SU-DHL-6 (cell line): ENCODE results near the gene CMTM3.

ENCODE experiments used
- H2AFZ ChIP-seq: fragments of 200-600 bp; sonication (generic); 2 replicates; pipeline ENCODE4 v1.6.1; 2014; ENCODE audit warnings: low read depth, mild to moderate bottlenecking, moderate library complexity, mixed read lengths, antibody characterized with exemption, low read length; ENCODE audit not compliant: severe bottlenecking
- H3F3A ChIP-seq: fragments of 200-600 bp; shearing (Covaris generic); 2 replicates; pipeline ENCODE4 v1.6.0; 2016; ENCODE audit warnings: antibody characterized with exemption, mild to moderate bottlenecking; ENCODE audit not compliant: insufficient read depth
- H3K27ac ChIP-seq: fragments of 200-600 bp; sonication (generic); 2 replicates; pipeline ENCODE4 v1.5.1; 2016; ENCODE audit warnings: low read depth, mild to moderate bottlenecking, low read length, moderate library complexity, mixed read lengths
- H3K27me3 ChIP-seq: fragments of 200-600 bp; sonication (generic), shearing (Covaris generic); 2 replicates; pipeline ENCODE4 v1.6.0; 2014; ENCODE audit warnings: mild to moderate bottlenecking, low read length
- H3K36me3 ChIP-seq: fragments of 200-600 bp; sonication (generic); 2 replicates; pipeline ENCODE4 v1.6.1; 2014; ENCODE audit warnings: mild to moderate bottlenecking, low read length, mixed read lengths
- H3K4me2 ChIP-seq: fragments of 300-600, 200-600 bp; shearing (Covaris generic), sonication (generic); 2 replicates; pipeline ENCODE4 v1.6.0; 2014; ENCODE audit warnings: low read length, low read depth, mild to moderate bottlenecking; ENCODE audit not compliant: poor library complexity, severe bottlenecking
- H3K4me3 ChIP-seq: fragments of 200-600 bp; sonication (generic); 2 replicates; pipeline ENCODE4 v1.5.1; 2014; ENCODE audit warnings: antibody characterized with exemption, low read length, mild to moderate bottlenecking, mixed read lengths; ENCODE audit not compliant: insufficient read depth, poor library complexity, severe bottlenecking
- H3K79me2 ChIP-seq: fragments of 200-600 bp; sonication (generic); 2 replicates; pipeline ENCODE4 v1.6.1; 2014; ENCODE audit warnings: mild to moderate bottlenecking, low read length, moderate library complexity; ENCODE audit not compliant: insufficient read depth
- H3K9ac ChIP-seq: fragments of 200-600 bp; sonication (generic); 2 replicates; pipeline ENCODE4 v1.7.0; 2014; ENCODE audit warnings: mild to moderate bottlenecking, low read length
- H3K9me2 ChIP-seq: fragments of 200-600 bp; sonication (generic); replicated peaks from 2 replicates; pipeline ENCODE4 v1.6.1; 2014; ENCODE audit warnings: low read length; ENCODE audit not compliant: insufficient read depth
- H3K9me3 ChIP-seq: fragments of 200-600 bp; sonication (generic); 2 replicates; pipeline ENCODE4 v1.6.1; 2014; ENCODE audit warnings: low read length, mixed read lengths; ENCODE audit not compliant: insufficient read depth
- H4K20me1 ChIP-seq: fragments of 200-600 bp; sonication (generic); 2 replicates; pipeline ENCODE4 v1.6.1; 2014; ENCODE audit warnings: low read depth, mild to moderate bottlenecking, antibody characterized with exemption, low read length, moderate library complexity, mixed read lengths
- EZH2phosphoT487 ChIP-seq: fragments of 200-600 bp; sonication (generic), shearing (Covaris generic); conservative IDR thresholded peaks from 2 replicates; pipeline ENCODE4 v1.6.1; 2018; ENCODE audit warnings: mild to moderate bottlenecking, antibody characterized with exemption, low read length, moderate library complexity, mixed read lengths
- TF ChIP-seq, protein P1 (sequence below): fragments of 200-600 bp; sonication (generic); IDR thresholded peaks from one replicate; pipeline ENCODE4 v1.5.1; 2017; ENCODE audit warnings: antibody characterized with exemption, mild to moderate bottlenecking, low read length, moderate library complexity; ENCODE audit not compliant: insufficient read depth, poor library complexity, severe bottlenecking

The CMTM3 gene, protein sequence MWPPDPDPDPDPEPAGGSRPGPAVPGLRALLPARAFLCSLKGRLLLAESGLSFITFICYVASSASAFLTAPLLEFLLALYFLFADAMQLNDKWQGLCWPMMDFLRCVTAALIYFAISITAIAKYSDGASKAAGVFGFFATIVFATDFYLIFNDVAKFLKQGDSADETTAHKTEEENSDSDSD

DNA sequence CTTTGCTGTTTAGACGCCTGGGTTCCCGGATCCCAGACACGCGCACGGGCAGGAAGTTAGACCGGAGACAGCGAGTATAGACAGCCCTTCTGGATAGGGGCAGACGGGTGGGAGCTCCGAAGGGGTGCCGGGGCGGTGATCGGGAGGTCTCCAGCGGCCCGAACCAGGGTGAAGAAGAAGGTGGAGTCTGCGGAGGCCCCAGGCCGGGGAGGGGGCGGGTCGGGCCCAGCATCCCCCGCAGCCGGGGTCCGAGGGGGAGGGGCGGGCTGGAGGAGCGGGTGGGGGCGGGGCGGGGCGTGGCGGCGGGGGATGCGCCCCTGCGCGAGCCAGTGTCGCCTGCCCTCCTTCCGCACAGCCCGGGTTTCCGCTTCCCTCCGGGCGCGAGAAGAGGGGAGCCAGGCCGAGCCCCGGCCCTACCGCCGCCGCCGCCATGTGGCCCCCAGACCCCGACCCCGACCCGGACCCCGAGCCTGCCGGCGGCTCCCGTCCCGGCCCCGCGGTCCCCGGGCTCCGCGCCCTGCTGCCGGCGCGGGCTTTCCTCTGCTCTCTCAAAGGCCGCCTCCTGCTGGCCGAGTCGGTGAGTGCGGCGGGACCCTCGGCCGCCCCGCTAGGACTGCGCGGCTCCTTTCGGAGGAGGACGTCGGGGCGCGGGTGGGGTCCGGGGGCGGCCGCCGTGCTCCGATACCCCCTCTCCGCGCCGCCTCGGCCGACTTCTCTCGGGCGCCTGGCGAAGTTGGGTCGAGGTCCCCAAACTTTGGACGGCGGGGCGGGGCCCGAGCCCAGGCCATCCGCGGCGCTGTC, at the start of gene CMTM3:
CMTM3 (plus strand) TSS at position 329 of the 801 bp plus-strand sequence; CDS start at position 431, 102 bp downstream.
- no peaks in the 10 kb centered on the region for H4K20me1 ChIP-seq
- peaks cover 16% of the 10 kb centered on the region; the same call in 1 of the 2 replicates for H3K9me3 ChIP-seq
- TF ChIP-seq, protein P1, sequence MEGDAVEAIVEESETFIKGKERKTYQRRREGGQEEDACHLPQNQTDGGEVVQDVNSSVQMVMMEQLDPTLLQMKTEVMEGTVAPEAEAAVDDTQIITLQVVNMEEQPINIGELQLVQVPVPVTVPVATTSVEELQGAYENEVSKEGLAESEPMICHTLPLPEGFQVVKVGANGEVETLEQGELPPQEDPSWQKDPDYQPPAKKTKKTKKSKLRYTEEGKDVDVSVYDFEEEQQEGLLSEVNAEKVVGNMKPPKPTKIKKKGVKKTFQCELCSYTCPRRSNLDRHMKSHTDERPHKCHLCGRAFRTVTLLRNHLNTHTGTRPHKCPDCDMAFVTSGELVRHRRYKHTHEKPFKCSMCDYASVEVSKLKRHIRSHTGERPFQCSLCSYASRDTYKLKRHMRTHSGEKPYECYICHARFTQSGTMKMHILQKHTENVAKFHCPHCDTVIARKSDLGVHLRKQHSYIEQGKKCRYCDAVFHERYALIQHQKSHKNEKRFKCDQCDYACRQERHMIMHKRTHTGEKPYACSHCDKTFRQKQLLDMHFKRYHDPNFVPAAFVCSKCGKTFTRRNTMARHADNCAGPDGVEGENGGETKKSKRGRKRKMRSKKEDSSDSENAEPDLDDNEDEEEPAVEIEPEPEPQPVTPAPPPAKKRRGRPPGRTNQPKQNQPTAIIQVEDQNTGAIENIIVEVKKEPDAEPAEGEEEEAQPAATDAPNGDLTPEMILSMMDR, result peak; percentile 69
- TF ChIP-seq EZH2phosphoT487, result no peak
- H3K27ac ChIP-seq, result no peak within 1 kb of the TSS; the same call in 1 of the 2 replicates
- H3K36me3 ChIP-seq, result no peaks in the 10 kb centered on the region
- peak within 1 kb of the TSS; percentile 94 for H2AFZ ChIP-seq
- H3K9me2 ChIP-seq, result no peaks in the 10 kb centered on the region
- H3K4me2 ChIP-seq, result peak within 1 kb of the TSS; percentile 74
- H3K79me2 ChIP-seq, result no peaks in the 10 kb centered on the region
- H3K4me3 ChIP-seq, result peak within 1 kb of the TSS; percentile 73
- H3K9ac ChIP-seq, result peak within 1 kb of the TSS; percentile 74
- no peaks in the 10 kb centered on the region for H3F3A ChIP-seq
- no peaks in the 10 kb centered on the region; the same call in 1 of the 2 replicates for H3K27me3 ChIP-seq

DNA sequence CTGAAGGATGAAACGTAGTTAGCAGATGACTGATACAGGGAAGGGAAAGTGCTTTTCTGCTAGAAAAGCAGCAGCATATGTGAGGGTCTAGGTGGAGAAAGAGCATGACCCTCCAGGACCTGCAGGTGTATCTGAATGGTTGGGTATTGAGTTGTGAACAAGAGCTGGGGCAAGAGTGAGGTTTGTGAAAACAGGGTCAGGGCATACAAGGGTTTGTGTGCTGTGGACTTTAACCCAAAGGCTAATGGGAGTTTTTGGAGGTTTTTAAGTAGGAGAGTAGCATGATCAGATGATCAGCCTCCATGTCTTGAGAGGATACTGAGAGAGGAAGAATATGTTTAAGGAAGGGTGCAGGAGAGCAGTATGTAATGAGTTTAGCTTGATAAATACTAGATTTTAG, 44.4 kb upstream of the CMTM3 start:
- no peak overlapping the region for H3K27ac ChIP-seq
- H3K4me2 ChIP-seq, result no peak overlapping the region
- no peaks in the 10 kb centered on the region for H3K27me3 ChIP-seq
- TF ChIP-seq, protein P1, result no peak
- no peak for TF ChIP-seq EZH2phosphoT487
- H3F3A ChIP-seq, result no peaks in the 10 kb centered on the region
- no peaks in the 10 kb centered on the region for H3K9me3 ChIP-seq
- 0 out of 2 replicates have a peak, but pooled peaks cover 4% of the 10 kb centered on the region for H4K20me1 ChIP-seq
- H3K9ac ChIP-seq, result no peak overlapping the region
- peaks cover 11% of the 10 kb centered on the region for H3K79me2 ChIP-seq
- no peaks in the 10 kb centered on the region for H3K9me2 ChIP-seq
- peaks cover 14% of the 10 kb centered on the region; the same call in 1 of the 2 replicates for H3K36me3 ChIP-seq
- no peak overlapping the region for H3K4me3 ChIP-seq
- no peak overlapping the region for H2AFZ ChIP-seq

DNA sequence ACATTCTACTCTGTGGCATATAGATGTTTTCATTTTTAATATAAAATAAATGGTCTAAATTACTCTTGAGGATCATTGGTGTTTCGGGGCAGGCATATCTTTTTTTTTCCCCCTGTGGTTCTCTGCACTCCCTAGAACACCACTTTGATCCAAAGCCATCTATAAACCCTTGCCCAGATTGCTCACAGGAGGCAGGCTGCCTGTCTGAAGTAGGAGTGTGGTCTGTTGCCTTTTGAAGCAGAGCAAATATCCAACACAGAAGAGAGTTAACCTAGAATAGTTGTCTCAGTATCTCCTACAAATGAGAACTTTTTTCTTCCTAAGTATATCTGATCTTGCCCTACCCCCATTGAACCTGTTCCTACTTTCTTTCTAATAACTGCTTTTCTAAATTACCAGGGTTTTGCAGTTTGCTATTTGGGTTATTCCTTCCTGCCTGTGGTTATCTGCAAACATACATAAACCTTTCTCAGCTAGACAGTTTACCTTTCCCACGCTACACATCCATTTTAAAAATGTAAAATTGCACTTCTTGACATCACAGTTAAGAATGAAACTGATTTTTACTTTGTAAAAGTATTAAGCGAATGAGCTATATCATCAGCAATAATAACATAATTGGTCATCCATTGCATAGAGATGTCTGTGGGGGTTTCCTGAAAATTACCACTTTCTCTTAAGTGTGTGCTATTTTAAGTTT, 43.0 kb upstream of the CMTM3 start:
- 0 out of 2 replicates have a peak, but pooled peaks cover 4% of the 10 kb centered on the region for H4K20me1 ChIP-seq
- no peaks in the 10 kb centered on the region for H3K27me3 ChIP-seq
- no peaks in the 10 kb centered on the region for H3K9me3 ChIP-seq
- H3F3A ChIP-seq, result no peaks in the 10 kb centered on the region
- H3K4me2 ChIP-seq, result no peak overlapping the region
- no peaks in the 10 kb centered on the region for H3K9me2 ChIP-seq
- no peak overlapping the region for H3K9ac ChIP-seq
- H3K27ac ChIP-seq, result no peak overlapping the region
- no peak overlapping the region for H3K4me3 ChIP-seq
- TF ChIP-seq, protein P1, result no peak
- no peak for TF ChIP-seq EZH2phosphoT487
- no peak overlapping the region for H2AFZ ChIP-seq
- H3K36me3 ChIP-seq, result peaks cover 19% of the 10 kb centered on the region
- H3K79me2 ChIP-seq, result no peaks in the 10 kb centered on the region; the same call in 1 of the 2 replicates
